ENCODE measurements around the gene CKAP5.
"Not testable (repeated sequence)": the region's sequence is repeated elsewhere in the genome, so short reads cannot be mapped to it uniquely, and the experiment has no call there.

Gene CKAP5

GRCh38 chr11:46725338-46726205 is 120.5 kb downstream of the CKAP5 start:
- DNase-seq = no peak

DNA sequence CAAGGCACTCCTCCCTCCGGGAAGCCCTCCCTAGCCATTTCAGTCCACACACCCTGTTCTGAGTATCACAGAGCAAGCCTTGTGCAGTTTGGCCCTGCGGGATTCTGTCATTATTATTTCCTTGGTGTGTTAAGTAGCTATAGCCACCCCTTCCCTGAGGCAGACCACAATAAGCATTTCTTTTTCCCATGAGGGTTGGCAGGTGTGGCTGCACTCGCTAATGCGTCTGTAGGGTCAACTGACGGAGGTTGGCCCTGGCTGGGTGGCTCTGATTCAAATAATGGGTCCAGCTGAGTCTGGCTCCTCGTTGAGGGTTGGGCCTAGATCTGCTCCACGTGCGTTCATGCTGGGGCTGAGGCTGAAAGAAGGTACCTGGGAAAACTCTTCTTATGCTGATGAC is 122.0 kb downstream of the CKAP5 start:
- no peak for DNase-seq

GRCh38 chr11:46723359-46723680 is 122.8 kb downstream of the CKAP5 start:
- no peak for DNase-seq

- DNase-seq = no peak
Observed at GRCh38 chr11:46722566-46723358, 123.3 kb downstream of the CKAP5 start.

GRCh38 chr11:46721286-46721685 is 124.8 kb downstream of the CKAP5 start:
- DNase-seq = no peak

DNA sequence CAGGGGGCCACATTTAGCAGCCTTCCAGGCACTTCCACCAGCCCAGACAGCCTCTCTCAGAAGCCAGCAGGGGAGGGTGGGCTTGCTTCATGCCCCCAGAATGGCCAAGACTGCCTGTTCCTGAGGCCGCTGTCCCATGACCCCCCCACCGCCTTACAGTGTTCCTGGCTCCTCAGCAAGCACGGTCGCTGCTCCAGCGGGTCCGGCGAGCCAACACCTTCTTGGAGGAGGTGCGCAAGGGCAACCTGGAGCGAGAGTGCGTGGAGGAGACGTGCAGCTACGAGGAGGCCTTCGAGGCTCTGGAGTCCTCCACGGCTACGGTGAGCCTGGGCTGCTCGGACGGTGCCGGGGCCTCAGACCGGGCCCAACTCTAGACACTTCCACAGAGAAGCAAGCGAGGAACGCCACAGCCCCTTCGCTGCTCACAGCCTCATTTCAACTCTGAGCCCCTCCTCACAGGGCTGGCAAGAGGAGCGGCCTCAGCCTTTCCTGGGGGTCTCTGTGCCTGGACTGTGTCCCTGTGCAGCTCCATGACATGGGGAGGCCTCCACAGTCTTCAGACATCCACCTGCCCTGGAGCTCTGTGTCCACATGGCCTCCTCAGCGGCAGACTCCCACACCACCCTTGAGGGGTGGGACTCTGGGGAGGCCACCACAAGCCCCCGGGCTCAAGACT is 126.4 kb downstream of the CKAP5 start:
- no peak for DNase-seq

- DNase-seq = no peak
Observed at GRCh38 chr11:46719048-46719542, 127.0 kb downstream of the CKAP5 start, which contains the start of gene F2. TSS of gene F2 (plus strand) at chr11:46719213. CDS start at chr11:46719236, 23 bp downstream.

DNA sequence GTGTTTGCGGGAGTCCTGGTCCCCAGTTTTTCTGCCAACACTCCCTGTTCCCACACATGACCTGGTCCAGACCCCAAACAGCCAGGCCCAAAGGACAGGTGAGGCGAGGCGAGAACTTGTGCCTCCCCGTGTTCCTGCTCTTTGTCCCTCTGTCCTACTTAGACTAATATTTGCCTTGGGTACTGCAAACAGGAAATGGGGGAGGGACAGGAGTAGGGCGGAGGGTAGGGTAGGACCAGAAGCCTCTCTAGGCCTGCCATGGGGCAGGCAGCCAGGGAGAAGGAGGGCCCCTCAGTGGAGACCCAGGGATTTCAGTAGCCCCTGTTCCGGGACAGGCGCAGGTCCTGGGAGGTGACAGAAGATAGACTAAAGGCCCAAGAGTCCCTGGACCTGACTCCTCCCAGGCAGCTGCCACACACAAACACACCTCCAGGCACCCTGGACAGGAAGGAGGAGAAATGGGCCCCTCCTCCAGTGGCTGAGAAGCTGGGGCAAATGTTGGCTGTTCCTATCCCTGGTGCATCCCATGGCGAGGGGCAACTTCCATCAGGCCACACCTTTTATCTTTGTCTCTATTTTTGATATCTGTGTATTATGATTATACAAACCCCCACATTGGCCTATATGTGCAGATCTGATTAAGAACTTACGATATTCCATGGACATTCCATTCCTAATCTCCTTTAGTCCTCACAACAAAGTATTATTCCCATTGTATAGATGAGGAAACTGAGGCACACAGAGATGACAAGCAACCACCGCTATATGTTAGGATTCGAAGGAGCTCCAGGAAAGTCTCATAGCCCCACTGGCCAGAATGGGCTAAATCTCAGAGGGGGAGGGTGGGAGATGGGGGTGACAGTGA is 127.7 kb downstream of the CKAP5 start:
- DNase-seq = no peak

DNA sequence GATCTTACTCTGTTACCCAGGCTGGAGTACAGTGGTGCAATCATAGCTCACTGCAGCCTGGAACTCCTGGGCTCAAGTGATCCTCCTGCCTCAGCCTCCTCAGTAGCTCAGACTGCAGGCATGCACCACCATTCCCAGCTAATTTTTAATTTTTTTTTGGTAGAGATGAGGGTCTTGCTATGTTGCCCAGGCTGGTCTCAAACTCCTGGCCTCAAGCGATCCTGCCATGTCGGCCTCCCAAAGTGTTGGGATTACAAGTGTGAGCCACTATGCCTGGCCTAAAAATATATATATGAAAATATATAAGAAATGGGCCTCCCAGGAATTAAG is 128.3 kb downstream of the CKAP5 start:
- DNase-seq = not testable (repeated sequence)

GRCh38 chr11:46712874-46713576 is 133.1 kb downstream of the CKAP5 start:
- DNase-seq = no peak

DNA sequence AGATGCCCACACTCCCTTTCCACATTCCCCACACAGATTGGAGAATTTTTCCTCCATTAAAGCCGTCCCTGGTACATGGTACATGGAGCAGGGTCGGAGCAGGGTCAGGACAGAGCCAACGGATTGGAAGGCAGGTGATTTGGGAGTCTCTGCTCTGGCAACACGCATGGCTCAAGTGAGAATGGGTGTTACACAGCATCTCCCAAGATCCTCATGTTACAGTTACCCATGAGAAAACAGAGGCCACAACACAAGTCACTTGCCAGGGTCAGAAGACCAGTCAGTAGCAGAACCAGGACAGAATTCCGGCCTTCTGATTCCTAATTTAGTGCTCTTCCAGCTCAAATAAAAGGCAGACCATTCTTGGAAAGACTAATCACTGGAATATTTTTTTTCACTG is 134.8 kb downstream of the CKAP5 start:
- no peak for DNase-seq

GRCh38 chr11:46710821-46711269 is 135.2 kb downstream of the CKAP5 start:
- DNase-seq = no peak

- not testable (repeated sequence) for DNase-seq
Observed at GRCh38 chr11:46709351-46709750, 136.7 kb downstream of the CKAP5 start.

- no peak for DNase-seq
Observed at GRCh38 chr11:46706886-46707285, 139.2 kb downstream of the CKAP5 start.

- DNase-seq = no peak
Observed at GRCh38 chr11:46705070-46705688, 140.9 kb downstream of the CKAP5 start.

GRCh38 chr11:46701078-46701654 is 144.9 kb downstream of the CKAP5 start:
- DNase-seq = no peak

DNA sequence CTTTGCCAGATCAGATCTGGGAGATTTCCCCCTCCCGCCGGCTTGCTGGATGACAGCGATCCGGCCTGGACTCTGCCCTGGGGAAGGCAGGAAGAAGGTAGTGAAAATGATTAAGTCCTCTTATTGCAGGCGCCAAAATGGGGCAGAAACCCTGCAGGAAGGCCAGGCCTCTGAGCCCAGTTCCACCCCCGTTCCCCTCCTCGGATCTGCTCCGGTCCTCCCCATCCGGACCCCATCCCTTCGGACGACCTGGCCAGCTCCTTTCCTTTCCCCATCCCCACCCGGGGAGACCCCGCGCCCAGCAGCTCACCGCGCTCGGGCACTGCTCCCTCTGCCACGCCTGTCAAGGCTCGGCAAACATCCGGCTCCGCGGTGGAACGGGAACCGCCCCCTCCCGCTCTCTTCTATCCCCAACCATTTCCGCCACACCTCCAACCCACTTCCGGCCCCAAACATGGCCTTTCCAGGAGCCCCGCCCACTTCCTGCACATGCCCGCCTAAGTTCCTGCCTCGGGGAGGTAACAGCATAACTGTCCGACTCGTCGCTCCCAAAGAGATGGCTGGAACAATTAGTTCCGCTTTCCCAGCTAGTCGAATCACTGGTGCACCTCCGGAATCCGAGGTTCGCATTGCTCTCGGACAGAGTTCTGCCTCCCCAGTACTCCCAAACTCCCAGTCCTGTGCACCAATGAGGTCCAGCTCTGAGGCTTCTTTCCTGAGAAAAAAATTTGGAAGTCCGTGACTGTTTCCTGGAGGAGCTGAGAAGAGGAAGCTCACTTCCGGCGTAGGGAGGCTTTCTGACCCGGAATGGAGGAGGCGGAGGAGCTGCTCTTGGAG is 145.6 kb downstream of the CKAP5 start, which contains the start of the genes ARHGAP1 and ZNF408:
Gene ARHGAP1 (minus strand): TSS at position 379 of the 837 bp plus-strand sequence. CDS start 4,512 bp downstream, outside the sequence.
Gene ZNF408 (plus strand): TSS at position 791 of the 837 bp plus-strand sequence. CDS start 17 bp downstream, at position 808.
- peak; percentile 99 for DNase-seq

GRCh38 chr11:46698597-46698996 is 147.5 kb downstream of the CKAP5 start:
- DNase-seq = no peak

- DNase-seq = no peak
Observed at GRCh38 chr11:46697723-46698122, 148.4 kb downstream of the CKAP5 start.

- DNase-seq = no peak
Observed at GRCh38 chr11:46697303-46697702, 148.8 kb downstream of the CKAP5 start.
